ENCODE results near the gene ATP10B. TPM values are rescaled to one million over a fixed set of nuclear protein-coding genes. Genes with fewer than 3 reads are reported as not detected.

The ATP10B gene
- total RNA-seq, 1 donor from 2014 or later, result not detected

DNA sequence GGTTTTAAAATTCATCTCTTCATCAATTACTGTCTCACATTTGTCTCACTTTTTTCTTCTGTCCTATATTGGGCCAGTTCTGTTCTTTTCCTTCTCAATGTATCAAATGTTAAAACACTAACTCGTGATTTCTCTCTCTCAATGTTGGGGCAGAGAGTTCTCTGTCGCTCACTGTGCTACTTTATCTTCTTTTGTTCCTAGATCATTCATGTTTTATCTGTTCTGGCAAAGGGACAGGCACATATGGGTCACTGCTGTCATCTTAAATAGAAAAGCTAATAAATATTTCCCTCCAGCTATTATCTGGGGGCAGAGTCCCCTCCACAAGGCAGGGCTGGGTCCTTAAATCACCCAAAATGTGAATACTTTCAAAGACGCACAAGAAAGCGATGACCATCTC lies 216.3 kb downstream of the ATP10B start:
- Mint-ChIP-seq H3K4me3 (ENCODE audit: unreplicated experiment) (no peak overlapping the region), H3K9me3 (ENCODE audit: low read depth) (no peaks in the 10 kb centered on the region), H3K27ac (ENCODE audit: unreplicated experiment) (no peak overlapping the region), H3K4me1 (ENCODE audit: low read depth) (no peaks in the 10 kb centered on the region), H3K27me3 (ENCODE audit: low read depth) (peaks cover 2% of the 10 kb centered on the region), H3K36me3 (ENCODE audit: low read depth) (no peaks in the 10 kb centered on the region)
- DNase-seq (ENCODE audit: low spot score), result no peak
- TF ChIP-seq, protein P1, sequence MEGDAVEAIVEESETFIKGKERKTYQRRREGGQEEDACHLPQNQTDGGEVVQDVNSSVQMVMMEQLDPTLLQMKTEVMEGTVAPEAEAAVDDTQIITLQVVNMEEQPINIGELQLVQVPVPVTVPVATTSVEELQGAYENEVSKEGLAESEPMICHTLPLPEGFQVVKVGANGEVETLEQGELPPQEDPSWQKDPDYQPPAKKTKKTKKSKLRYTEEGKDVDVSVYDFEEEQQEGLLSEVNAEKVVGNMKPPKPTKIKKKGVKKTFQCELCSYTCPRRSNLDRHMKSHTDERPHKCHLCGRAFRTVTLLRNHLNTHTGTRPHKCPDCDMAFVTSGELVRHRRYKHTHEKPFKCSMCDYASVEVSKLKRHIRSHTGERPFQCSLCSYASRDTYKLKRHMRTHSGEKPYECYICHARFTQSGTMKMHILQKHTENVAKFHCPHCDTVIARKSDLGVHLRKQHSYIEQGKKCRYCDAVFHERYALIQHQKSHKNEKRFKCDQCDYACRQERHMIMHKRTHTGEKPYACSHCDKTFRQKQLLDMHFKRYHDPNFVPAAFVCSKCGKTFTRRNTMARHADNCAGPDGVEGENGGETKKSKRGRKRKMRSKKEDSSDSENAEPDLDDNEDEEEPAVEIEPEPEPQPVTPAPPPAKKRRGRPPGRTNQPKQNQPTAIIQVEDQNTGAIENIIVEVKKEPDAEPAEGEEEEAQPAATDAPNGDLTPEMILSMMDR (IDR thresholded peaks at IDR 0.05), result no peak

DNA sequence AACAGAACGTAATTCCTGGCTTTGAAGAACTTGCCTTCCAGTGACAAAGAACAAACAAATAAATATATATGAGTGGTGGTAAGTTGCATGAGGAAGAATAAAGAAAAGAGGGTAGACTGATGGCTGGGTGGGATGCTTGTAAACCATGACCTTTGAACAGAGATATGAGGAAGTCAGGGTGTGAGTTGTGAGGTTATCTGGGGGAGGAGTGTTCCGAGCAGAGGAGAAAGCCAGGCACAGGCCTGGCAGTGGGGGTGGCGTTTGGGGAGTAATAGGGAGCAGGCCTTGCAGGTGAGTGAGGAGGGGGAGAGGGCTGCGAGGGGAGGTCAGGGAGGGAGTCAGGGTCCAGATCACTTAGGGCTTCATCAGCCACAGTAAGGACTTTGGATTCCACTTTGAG lies 217.0 kb downstream of the ATP10B start:
- Mint-ChIP-seq H3K4me1 (ENCODE audit: low read depth) (no peaks in the 10 kb centered on the region), H3K27ac (ENCODE audit: unreplicated experiment) (no peak overlapping the region), H3K36me3 (ENCODE audit: low read depth) (no peaks in the 10 kb centered on the region), H3K9me3 (ENCODE audit: low read depth) (no peaks in the 10 kb centered on the region), H3K4me3 (ENCODE audit: unreplicated experiment) (no peak overlapping the region), H3K27me3 (ENCODE audit: low read depth) (peaks cover 2% of the 10 kb centered on the region)
- TF ChIP-seq, protein P1 (IDR thresholded peaks at IDR 0.05), result no peak
- DNase-seq (ENCODE audit: low spot score), result no peak

DNA sequence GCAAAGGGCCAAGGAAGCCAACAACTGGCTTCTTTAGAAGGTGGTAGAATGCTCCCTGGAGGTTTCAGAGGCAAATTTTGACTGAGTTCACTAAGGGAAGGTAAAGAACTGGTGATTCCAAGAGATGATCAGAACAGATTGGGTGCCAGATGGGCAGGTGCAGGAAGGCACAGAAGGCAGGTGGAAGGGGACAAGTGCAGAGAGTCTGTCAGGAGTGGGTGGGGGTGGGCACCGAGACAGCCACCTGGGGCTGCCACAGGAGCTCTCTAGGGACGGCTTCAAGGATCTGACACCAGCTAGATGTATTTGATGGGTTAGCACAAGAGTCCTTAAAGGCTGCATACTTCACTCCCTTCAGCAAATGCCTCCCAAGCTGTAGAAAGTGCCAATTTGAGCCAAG lies 223.0 kb downstream of the ATP10B start:
- Mint-ChIP-seq H3K9me3 (ENCODE audit: low read depth) (no peaks in the 10 kb centered on the region), H3K27ac (ENCODE audit: unreplicated experiment) (no peak overlapping the region), H3K4me3 (ENCODE audit: unreplicated experiment) (no peak overlapping the region), H3K36me3 (ENCODE audit: low read depth) (no peaks in the 10 kb centered on the region), H3K27me3 (ENCODE audit: low read depth) (no peaks in the 10 kb centered on the region), H3K4me1 (ENCODE audit: low read depth) (no peaks in the 10 kb centered on the region)
- TF ChIP-seq, protein P1 (IDR thresholded peaks at IDR 0.05), result no peak
- DNase-seq (ENCODE audit: low spot score), result no peak

DNA sequence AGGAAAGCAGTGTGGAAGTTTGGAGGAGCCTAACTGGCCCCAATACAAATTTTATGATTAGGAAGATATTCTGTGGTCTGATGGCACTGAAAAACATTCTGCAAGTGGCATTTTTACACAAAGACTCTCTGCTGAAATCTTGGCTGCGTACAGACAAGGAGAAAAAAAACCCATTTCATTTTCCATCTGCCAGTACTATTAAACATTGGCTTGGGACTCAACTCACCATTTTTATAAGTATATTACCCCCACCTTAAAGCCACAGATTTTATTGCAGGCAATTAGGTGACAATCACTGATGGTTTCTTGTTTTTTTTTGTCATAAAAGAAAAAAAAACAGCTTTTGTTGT lies 223.4 kb downstream of the ATP10B start:
- Mint-ChIP-seq H3K27ac (ENCODE audit: unreplicated experiment) (no peak overlapping the region), H3K36me3 (ENCODE audit: low read depth) (no peaks in the 10 kb centered on the region)

DNA sequence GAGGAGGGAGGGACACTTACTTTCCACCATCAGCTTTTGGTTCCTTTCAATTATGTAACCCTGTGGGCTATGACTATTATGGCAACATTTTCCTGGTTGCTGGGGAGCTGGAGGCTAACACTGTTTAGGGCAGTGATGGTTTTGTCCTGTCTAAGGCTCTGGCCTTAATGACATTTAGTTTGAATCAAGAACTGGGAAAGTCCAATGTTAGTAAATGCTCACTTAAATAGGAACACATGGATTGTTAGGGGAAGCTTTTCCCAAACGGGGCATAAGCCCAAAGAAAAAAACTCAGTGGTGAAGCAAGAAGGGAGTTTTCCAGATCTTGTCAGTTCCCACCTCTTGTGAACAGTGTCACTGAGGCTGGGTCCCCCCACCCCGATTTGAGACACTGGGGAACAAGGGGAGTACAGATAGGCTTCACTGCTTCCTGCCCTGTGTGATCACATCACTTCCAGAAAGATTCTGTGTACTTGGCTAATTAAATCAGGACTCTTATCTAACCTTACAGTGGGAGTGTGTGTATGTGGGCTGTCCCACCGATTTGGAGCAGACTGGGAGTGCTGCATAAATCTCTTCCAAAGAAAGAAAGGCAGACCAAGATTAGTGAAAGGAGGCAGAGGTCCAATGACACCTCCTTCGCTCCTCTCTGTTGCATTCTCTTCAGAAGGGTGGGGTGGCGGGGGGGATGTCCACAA lies 223.9 kb downstream of the ATP10B start:
- DNase-seq (ENCODE audit: low spot score), result no peak
- H3K4me1 Mint-ChIP-seq (ENCODE audit: low read depth), result no peaks in the 10 kb centered on the region
- TF ChIP-seq, protein P1 (IDR thresholded peaks at IDR 0.05), result no peak
- H3K36me3 Mint-ChIP-seq (ENCODE audit: low read depth), result no peaks in the 10 kb centered on the region
- no peaks in the 10 kb centered on the region for H3K9me3 Mint-ChIP-seq (ENCODE audit: low read depth)
- H3K27me3 Mint-ChIP-seq (ENCODE audit: low read depth), result no peaks in the 10 kb centered on the region
- H3K4me3 Mint-ChIP-seq (ENCODE audit: unreplicated experiment), result no peak overlapping the region
- H3K27ac Mint-ChIP-seq (ENCODE audit: unreplicated experiment), result no peak overlapping the region

More for the DNA sequence above, 223.4 kb downstream of the ATP10B start:
- DNase-seq (ENCODE audit: low spot score), result no peak
- H3K9me3 Mint-ChIP-seq (ENCODE audit: low read depth), result no peaks in the 10 kb centered on the region
- TF ChIP-seq, protein P1 (IDR thresholded peaks at IDR 0.05), result no peak
- no peaks in the 10 kb centered on the region for H3K27me3 Mint-ChIP-seq (ENCODE audit: low read depth)
- no peaks in the 10 kb centered on the region for H3K4me1 Mint-ChIP-seq (ENCODE audit: low read depth)
- H3K4me3 Mint-ChIP-seq (ENCODE audit: unreplicated experiment), result no peak overlapping the region

Measured in chondrocyte (in vitro differentiated cells).